GM12878 (cell line): ENCODE results near the gene EVPLL. TPM values are rescaled to one million over a fixed set of nuclear protein-coding genes. Genes with fewer than 3 reads are reported as not detected.

Experiments
- BACH1 ChIP-seq: fragments of 450-650 bp; IDR thresholded peaks from 2 replicates; pipeline ENCODE4 v1.6.1; 2017; ENCODE audit warnings: mild to moderate bottlenecking, borderline replicate concordance
- CTCF ChIP-seq, 3 experiments: IDR thresholded peaks in 2 of 3; conservative IDR thresholded peaks in 1 of 3; 2 replicates each; pipeline ENCODE4 v1.5.1; 2011; ENCODE audit warnings: low read depth in 3 of 3, low read length in 3 of 3, mild to moderate bottlenecking in 3 of 3, control low read depth in 2 of 3, moderate library complexity in 2 of 3, inconsistent platforms in 1 of 3, mixed read lengths in 1 of 3; ENCODE audit not compliant: control insufficient read depth in 2 of 3, insufficient read depth in 1 of 3; ENCODE audit errors: extremely low read depth in 1 of 3
- DPF2 ChIP-seq: fragments of 450-650 bp; IDR thresholded peaks from 2 replicates; pipeline ENCODE4 v1.6.1; 2017; ENCODE audit warnings: mild to moderate bottlenecking
- E2F8 ChIP-seq: fragments of 450-650 bp; IDR thresholded peaks from 2 replicates; pipeline ENCODE4 v1.6.1; 2018; ENCODE audit warnings: mild to moderate bottlenecking, low read depth, moderate library complexity; ENCODE audit not compliant: partially characterized antibody
- EP300 ChIP-seq, 2 experiments: fragments of 150-350 bp in 1 of 2; IDR thresholded peaks; 2 replicates each; pipeline ENCODE4 v1.6.1; 2011 to 2012; ENCODE audit warnings: low read depth in 2 of 2, low read length in 2 of 2, borderline replicate concordance in 1 of 2, improper control_type of control experiment in 1 of 2, inconsistent platforms in 1 of 2; ENCODE audit not compliant: control insufficient read depth in 1 of 2
- IKZF1 ChIP-seq: fragments of 450-650 bp; conservative IDR thresholded peaks from 2 replicates; pipeline ENCODE4 v1.6.1; 2017; ENCODE audit warnings: antibody characterized with exemption, mild to moderate bottlenecking
- IRF4 ChIP-seq: IDR thresholded peaks from 2 replicates; pipeline ENCODE4 v1.6.1; 2011; ENCODE audit warnings: low read depth, low read length
- JUND ChIP-seq: IDR thresholded peaks from 2 replicates; pipeline ENCODE4 v1.6.1; 2012; ENCODE audit warnings: low read depth, mild to moderate bottlenecking, low read length, improper control_type of control experiment, moderate library complexity
- KLF5 ChIP-seq: fragments of 450-650 bp; IDR thresholded peaks from 2 replicates; pipeline ENCODE4 v1.6.1; 2014; ENCODE audit warnings: mild to moderate bottlenecking; ENCODE audit not compliant: partially characterized antibody
- NR2F1 ChIP-seq: fragments of 450-650 bp; conservative IDR thresholded peaks from 2 replicates; pipeline ENCODE4 v1.6.1; 2017; ENCODE audit warnings: mild to moderate bottlenecking
- NRF1 ChIP-seq: conservative IDR thresholded peaks from 2 replicates; pipeline ENCODE4 v1.6.1; 2011; ENCODE audit warnings: mild to moderate bottlenecking, low read depth, low read length, improper control_type of control experiment
- PKNOX1 ChIP-seq: fragments of 450-650 bp; IDR thresholded peaks from 2 replicates; pipeline ENCODE4 v1.6.1; 2016; ENCODE audit warnings: mild to moderate bottlenecking
- RUNX3 ChIP-seq: IDR thresholded peaks from 2 replicates; pipeline ENCODE4 v1.6.1; 2012; ENCODE audit warnings: low read length, inconsistent platforms
- SKIL ChIP-seq: fragments of 450-650 bp; IDR thresholded peaks from 2 replicates; pipeline ENCODE4 v1.6.1; 2017; ENCODE audit warnings: mild to moderate bottlenecking, low read depth, inconsistent platforms; ENCODE audit not compliant: poor library complexity, severe bottlenecking
- SP1 ChIP-seq: IDR thresholded peaks from one replicate; pipeline ENCODE4 v1.6.1; 2011; ENCODE audit warnings: low read depth, low read length
- SREBF1 ChIP-seq: IDR thresholded peaks from 2 replicates; pipeline ENCODE4 v1.6.1; 2012; ENCODE audit warnings: mild to moderate bottlenecking, low read length
- TCF12 ChIP-seq: IDR thresholded peaks from 2 replicates; pipeline ENCODE4 v1.6.1; 2011; ENCODE audit warnings: low read depth, mild to moderate bottlenecking, low read length
- WRNIP1 ChIP-seq: IDR thresholded peaks from 2 replicates; pipeline ENCODE4 v1.6.1; 2011; ENCODE audit warnings: low read depth, low read length, improper control_type of control experiment, borderline replicate concordance
- ZBTB11 ChIP-seq: fragments of 450-650 bp; formaldehyde crosslinking; IDR thresholded peaks from 2 replicates; pipeline ENCODE4 v1.5.0; 2022; ENCODE audit warnings: mild to moderate bottlenecking, missing genetic modification characterization
- ZNF217 ChIP-seq: fragments of 450-650 bp; IDR thresholded peaks from 2 replicates; pipeline ENCODE4 v1.6.1; 2017; ENCODE audit warnings: antibody characterized with exemption, mild to moderate bottlenecking
- polyA plus RNA-seq, 11 experiments: library from polyadenylated mRNA; depleted of rRNA in 4 of 11; unstranded in 6 of 11; stranded (reverse) in 5 of 11; fragments of >200 nt; fragmentation: Nextera tagmentation in 4 of 11; fragmentation: Illumina TruSeq in 1 of 11; extraction: Ambion mirVana in 4 of 11; extraction: Trizol in 1 of 11; gene quantifications; 1 replicate in 1 of 11; 2 replicates in 10 of 11; pipeline versions ENCODE4 v1.2.1 to v1.2.3, GENCODE V29; 2011 to 2016; ENCODE audit warnings: inconsistent platforms in 2 of 11, missing spikeins in 2 of 11, low read depth in 1 of 11
- total RNA-seq, 4 experiments: library from RNA; depleted of rRNA in 3 of 4; stranded (reverse); fragments of >200 nt in 3 of 4; fragmentation: Illumina TruSeq in 1 of 4; extraction: Trizol in 1 of 4; gene quantifications; 2 replicates each; pipeline versions ENCODE4 v1.2.1 to v1.2.3, GENCODE V29; 2013 to 2021

Gene EVPLL
- total and polyA plus RNA-seq, 10 of the 15 experiments (the other 5 are each of a cell fraction or from before 2014, with no cell fraction given), result not detected

- no peak for TF ChIP-seq E2F8
- peak; percentile 70 for TF ChIP-seq NR2F1
- TF ChIP-seq DPF2, result peak; percentile 52; the same call in 1 of the 2 replicates
- peak; percentile 20; the same call in 1 of the 2 replicates for TF ChIP-seq IKZF1
- TF ChIP-seq IRF4, result peak; percentile 85
- TF ChIP-seq SP1, result no peak
- peak; percentile 60; the same call in 1 of the 2 replicates for TF ChIP-seq JUND
- peak; percentile 87 for TF ChIP-seq PKNOX1
- no peak for TF ChIP-seq TCF12
- peak; percentile 92 for TF ChIP-seq SKIL
- peak; percentile 72; the same call in 1 of the 2 replicates for TF ChIP-seq BACH1
- TF ChIP-seq KLF5, result no peak
- TF ChIP-seq SREBF1, result no peak
- no peak for TF ChIP-seq WRNIP1
- TF ChIP-seq RUNX3, result peak; percentile 89
- no peak for TF ChIP-seq ZNF217
- no peak for TF ChIP-seq CTCF (IDR thresholded peaks at IDR 0.05 in 2 of 3, conservative IDR thresholded peaks at IDR 0.05 in 1 of 3; ENCODE audit: control insufficient read depth in 2 of 3, extremely low read depth in 1 of 3, insufficient read depth in 1 of 3, low read depth in 3 of 3, low read length in 3 of 3)
- TF ChIP-seq ZBTB11 (CRISPR knock-in tag), result no peak
- TF ChIP-seq EP300 (IDR thresholded peaks at IDR 0.05; ENCODE audit: borderline replicate concordance in 1 of 2, control insufficient read depth in 1 of 2, low read depth in 2 of 2, low read length in 2 of 2), result peak; percentile 35 to 67; a peak in 1 of 4 replicates
- no peak for TF ChIP-seq NRF1
Measured at GRCh38 chr17:18371455-18371854, 6.1 kb upstream of the EVPLL start (continued).
